G401 (cell line): Measurements from ENCODE around the gene ZNF474. TPM values are rescaled to one million over a fixed set of nuclear protein-coding genes. Genes with fewer than 3 reads are reported as not detected.

Experiments used
- DNase-seq: peaks from one replicate; pipeline ENCODE4 v3.0.0-alpha.2; 2015; ENCODE audit warnings: low spot score
- in situ Hi-C: cut with HindIII; loops from 2 replicates; pipeline ENCODE4 v1.10.0; 2016; ENCODE audit warnings: low sequenced_read_pairs, mixed read lengths
- total RNA-seq: library from RNA; depleted of rRNA; stranded (reverse); fragments of >200 nt; shearing (Covaris generic); gene quantifications from 2 replicates; pipeline ENCODE4 v1.2.3, GENCODE V29; 2014; rRNA removed

The ZNF474 gene
- total RNA-seq, 1 experiment from 2014 or later = 0.71 TPM

- no peak for DNase-seq
- in situ Hi-C loops = no loop called here
Measured at GRCh38 chr5:122200865-122201264, 71.5 kb downstream of the ZNF474 start.

- DNase-seq = no peak
- in situ Hi-C loops = no loop called here
Measured at GRCh38 chr5:122201365-122201764, 72.0 kb downstream of the ZNF474 start.

- in situ Hi-C loops = no loop called here
- DNase-seq = no peak
Measured at GRCh38 chr5:122202952-122203351, 73.6 kb downstream of the ZNF474 start.

Other genes starting within 250 kb of the ZNF474 start
- gene SRFBP1, start 167.6 kb upstream of the ZNF474 start, total RNA-seq = 12.2 and 22.0 TPM in 2 replicates
- gene LOX, start 51.3 kb upstream of the ZNF474 start, total RNA-seq = not detected in 2 replicates
- gene SNCAIP, start 182.7 kb downstream of the ZNF474 start, total RNA-seq = not detected in 2 replicates